Activated naive CD8-positive, alpha-beta T cell treated with anti-CD3 and anti-CD28 coated beads for 36 hours (primary cell): Measurements from ENCODE around the gene KCNK1. TPM values are rescaled to one million over a fixed set of nuclear protein-coding genes. Genes with fewer than 3 reads are reported as not detected.

Experiments used
- DNase-seq: peaks from one replicate; pipeline ENCODE4 v3.0.0; 2021
- H3K27ac Mint-ChIP-seq: one replicate; pipeline ENCODE4 v1.8.0; 2022; ENCODE audit warnings: mild to moderate bottlenecking, moderate library complexity, mixed read lengths
- H3K27me3 Mint-ChIP-seq: one replicate; pipeline ENCODE4 v1.8.0; 2022; ENCODE audit warnings: mild to moderate bottlenecking, mixed read lengths
- H3K36me3 Mint-ChIP-seq: one replicate; pipeline ENCODE4 v1.8.0; 2021; ENCODE audit warnings: mild to moderate bottlenecking, mixed read lengths
- H3K4me1 Mint-ChIP-seq: one replicate; pipeline ENCODE4 v1.8.0; 2021; ENCODE audit warnings: mixed read lengths
- H3K4me3 Mint-ChIP-seq: one replicate; pipeline ENCODE4 v1.8.0; 2022; ENCODE audit warnings: mild to moderate bottlenecking, moderate library complexity, mixed read lengths
- H3K9me3 Mint-ChIP-seq: one replicate; pipeline ENCODE4 v1.8.0; 2022; ENCODE audit warnings: mixed read lengths
- total RNA-seq, 2 experiments: library from RNA; stranded (reverse); gene quantifications; one replicate each; pipeline ENCODE4 v1.2.3, GENCODE V29; 2021

The KCNK1 gene
- total RNA-seq: not detected

DNA sequence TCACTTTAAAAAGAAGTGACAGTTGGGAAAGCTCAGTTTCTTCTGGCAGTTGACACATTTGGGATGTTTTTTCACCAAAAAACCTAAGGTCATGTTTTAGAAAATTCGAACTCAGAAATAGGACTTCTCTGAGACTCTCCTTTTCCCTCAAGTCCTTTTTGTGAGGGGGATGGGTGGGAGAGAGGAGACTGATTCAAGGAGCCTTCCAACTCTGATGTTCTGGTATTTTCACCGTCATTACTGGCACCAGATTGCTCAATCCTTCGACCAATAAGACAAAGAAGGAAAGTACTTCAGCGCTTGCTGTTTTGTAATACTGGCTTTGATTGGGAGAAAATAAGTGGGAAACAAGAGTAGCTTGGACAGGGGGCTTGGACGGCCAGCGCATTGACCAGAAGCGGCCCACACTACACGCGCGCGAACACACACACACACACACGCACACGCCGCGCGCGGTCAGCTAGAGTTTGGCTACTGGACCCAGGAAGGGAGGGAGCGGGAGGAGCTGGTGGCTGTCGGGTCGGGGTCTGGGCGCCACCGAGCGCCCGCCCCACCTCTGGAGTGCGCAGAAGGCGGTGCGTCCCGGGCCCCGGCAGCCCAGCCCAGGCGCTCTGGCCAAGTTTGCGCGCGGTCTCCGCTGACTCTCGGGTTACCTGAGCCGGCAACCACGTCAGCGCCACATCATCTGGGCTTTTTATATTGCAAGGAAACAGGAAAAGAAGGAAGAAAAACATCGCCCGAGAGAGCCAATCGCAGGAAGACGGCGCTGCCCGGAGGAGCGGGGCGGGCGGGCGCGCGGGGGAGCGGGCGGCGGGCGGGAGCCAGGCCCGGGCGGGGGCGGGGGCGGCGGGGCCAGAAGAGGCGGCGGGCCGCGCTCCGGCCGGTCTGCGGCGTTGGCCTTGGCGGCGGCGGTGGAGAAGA, at the start of gene KCNK1:
Gene KCNK1 (plus strand): TSS at position 855 of the 921 bp plus-strand sequence. CDS start 66 bp downstream, at position 921.
- no peaks in the 10 kb centered on the region for H3K36me3 Mint-ChIP-seq
- DNase-seq: no peak
- H3K4me1 Mint-ChIP-seq: no peaks in the 10 kb centered on the region
- no peak within 1 kb of the TSS for H3K4me3 Mint-ChIP-seq
- no peaks in the 10 kb centered on the region for H3K9me3 Mint-ChIP-seq
- no peak within 1 kb of the TSS for H3K27ac Mint-ChIP-seq
- peaks cover 82% of the 10 kb centered on the region for H3K27me3 Mint-ChIP-seq

DNA sequence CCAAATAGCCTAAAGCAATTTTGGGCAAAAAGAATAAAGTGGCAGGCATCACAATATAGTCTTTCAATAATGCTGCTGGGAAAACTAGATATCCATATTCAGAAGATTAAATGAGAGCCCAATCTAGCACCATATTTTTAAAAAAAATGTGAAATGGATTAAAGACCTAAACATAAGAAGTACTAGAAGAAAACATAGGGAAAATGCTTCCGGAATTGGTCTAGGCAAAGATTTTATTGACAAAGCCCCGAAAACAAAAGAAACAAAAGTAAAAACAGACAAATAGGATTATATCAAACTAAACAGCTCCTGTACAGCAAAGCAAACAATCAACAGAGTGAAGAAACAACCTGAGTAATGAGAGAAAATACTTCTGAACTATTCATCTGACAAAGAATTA, 48.6 kb upstream of the KCNK1 start:
- Mint-ChIP-seq H3K4me3 (no peak overlapping the region), H3K27ac (no peak overlapping the region), H3K36me3 (no peaks in the 10 kb centered on the region), H3K27me3 (peaks cover 6% of the 10 kb centered on the region), H3K9me3 (peaks cover 11% of the 10 kb centered on the region), H3K4me1 (no peaks in the 10 kb centered on the region)
- no peak for DNase-seq

DNA sequence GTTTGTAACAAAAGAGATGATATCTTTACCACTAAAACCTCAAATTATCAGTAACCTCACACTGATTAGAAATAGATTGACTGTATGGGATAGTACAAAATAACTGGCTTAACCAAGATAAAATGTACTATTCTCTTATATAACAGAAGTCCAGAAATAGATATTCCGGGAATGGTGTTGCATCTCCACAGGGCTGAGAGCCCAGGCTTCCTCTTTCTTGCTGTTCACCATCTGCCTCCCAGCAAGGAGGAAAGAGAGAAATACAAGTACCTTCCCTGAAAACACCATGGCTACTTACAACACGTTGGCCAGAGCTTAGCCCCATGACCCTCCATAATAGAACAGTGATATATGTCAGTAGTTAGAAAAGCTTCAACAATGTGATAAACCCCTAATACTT, 47.0 kb upstream of the KCNK1 start:
- Mint-ChIP-seq H3K27me3 (peaks cover 6% of the 10 kb centered on the region), H3K9me3 (peaks cover 3% of the 10 kb centered on the region), H3K36me3 (no peaks in the 10 kb centered on the region), H3K4me3 (no peak overlapping the region), H3K4me1 (no peaks in the 10 kb centered on the region), H3K27ac (no peak overlapping the region)
- DNase-seq: no peak

DNA sequence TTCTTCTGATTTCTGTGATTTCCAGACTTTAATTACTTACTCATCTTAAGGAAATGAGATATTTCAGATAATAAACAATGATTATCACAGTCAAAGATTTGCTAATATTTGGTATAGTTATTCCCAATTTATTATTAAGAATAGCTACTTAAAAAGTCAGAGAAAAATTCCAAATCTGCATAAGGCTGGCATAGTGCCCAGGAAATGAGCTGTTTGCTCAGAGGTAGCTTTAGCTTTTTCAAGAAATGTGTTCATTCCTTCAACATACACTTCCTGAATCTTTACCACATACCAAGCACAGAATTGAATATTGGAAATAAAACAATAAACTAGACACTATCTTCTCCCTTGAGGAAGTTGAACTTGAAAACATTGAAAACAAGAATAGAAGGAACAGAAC, 44.3 kb upstream of the KCNK1 start:
- no peak for DNase-seq
- Mint-ChIP-seq H3K4me3 (no peak overlapping the region), H3K27me3 (peaks cover 8% of the 10 kb centered on the region), H3K27ac (no peak overlapping the region), H3K9me3 (peaks cover 1% of the 10 kb centered on the region), H3K36me3 (no peaks in the 10 kb centered on the region), H3K4me1 (no peaks in the 10 kb centered on the region)

DNA sequence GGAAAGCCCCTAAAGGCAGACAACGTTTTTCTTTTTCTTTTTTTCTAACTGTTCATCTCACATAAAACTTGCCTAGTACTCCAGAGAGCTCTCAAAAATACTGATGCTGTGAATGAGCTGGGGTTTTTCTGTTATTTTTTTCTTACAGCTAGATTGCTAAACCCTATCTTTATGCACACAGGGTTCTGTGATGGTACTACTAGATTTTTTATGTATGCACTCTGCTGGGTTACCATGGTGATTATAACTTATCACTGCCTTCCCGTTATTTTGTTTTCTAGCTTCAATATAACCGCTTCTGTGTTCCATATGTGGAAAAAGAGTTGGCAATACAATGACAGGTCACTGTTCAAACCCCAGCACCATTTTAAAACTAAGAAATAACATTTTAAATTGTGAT, 43.7 kb upstream of the KCNK1 start:
- Mint-ChIP-seq H3K9me3 (peaks cover 1% of the 10 kb centered on the region), H3K4me3 (no peak overlapping the region), H3K4me1 (no peaks in the 10 kb centered on the region), H3K36me3 (no peaks in the 10 kb centered on the region), H3K27ac (no peak overlapping the region), H3K27me3 (peaks cover 8% of the 10 kb centered on the region)
- no peak for DNase-seq

DNA sequence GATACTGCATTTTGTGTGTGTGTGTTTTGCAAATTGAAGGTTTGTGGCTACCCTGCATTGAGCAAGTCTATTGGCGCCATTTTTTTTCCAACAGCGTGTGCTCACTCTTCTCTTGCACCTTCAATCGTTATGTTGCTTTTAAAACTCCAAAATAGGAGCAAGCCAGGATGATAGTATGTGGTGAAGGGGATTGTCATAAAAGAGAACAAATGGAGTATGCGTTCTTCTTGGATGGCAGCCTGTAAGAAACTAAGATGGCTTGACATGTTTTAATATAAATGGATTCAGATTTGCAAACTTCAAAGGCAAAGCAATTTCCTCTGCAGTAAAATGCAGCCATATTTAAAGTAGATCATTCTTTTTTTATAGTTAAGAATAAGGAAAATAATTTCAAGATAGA, 43.2 kb upstream of the KCNK1 start:
- H3K27ac Mint-ChIP-seq: no peak overlapping the region
- peaks cover 9% of the 10 kb centered on the region for H3K27me3 Mint-ChIP-seq
- H3K4me1 Mint-ChIP-seq: no peaks in the 10 kb centered on the region
- no peaks in the 10 kb centered on the region for H3K36me3 Mint-ChIP-seq
- H3K4me3 Mint-ChIP-seq: no peak overlapping the region
- no peak for DNase-seq
- no peaks in the 10 kb centered on the region for H3K9me3 Mint-ChIP-seq

DNA sequence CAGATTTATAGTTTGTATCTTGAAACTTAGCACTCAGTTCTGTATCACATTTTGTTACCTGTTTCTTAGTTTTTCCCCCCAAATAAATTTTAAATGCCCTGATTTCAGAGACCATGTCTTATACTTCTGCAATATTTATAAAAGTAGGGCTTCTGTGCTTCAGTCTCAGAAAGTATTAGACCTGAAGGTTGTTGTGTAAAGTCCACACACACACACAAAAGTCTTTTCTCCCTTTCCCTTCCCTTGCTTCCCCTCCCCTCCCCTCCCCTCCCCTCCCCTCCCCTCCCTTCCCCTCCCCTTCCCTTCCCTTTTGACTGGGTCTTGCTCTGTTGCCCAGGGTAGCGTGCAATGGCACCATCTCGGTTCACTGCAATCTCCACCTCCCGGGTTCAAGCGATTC, 41.0 kb upstream of the KCNK1 start:
- Mint-ChIP-seq H3K9me3 (no peaks in the 10 kb centered on the region), H3K4me1 (no peaks in the 10 kb centered on the region), H3K36me3 (no peaks in the 10 kb centered on the region), H3K27me3 (peaks cover 9% of the 10 kb centered on the region), H3K4me3 (no peak overlapping the region), H3K27ac (no peak overlapping the region)
- DNase-seq: no peak

DNA sequence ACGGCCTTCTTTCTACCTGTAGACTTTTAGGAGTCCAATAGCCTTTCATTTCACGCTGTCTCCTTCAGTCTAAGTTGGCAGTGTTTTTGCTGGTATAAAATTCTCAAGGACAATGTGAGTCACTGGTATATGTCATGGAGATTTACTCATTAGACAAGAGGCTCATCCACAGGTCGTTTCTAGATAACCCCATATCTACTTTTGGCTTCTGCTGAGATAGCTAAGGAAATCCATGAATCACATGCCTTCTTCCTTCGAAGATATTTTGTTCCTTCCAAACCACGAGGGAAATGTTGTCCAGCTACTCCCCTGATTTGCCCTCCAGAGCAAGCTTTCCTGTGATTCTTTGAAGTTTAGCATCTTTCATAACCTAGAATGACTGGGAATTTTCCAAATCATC, 38.5 kb upstream of the KCNK1 start:
- H3K36me3 Mint-ChIP-seq: no peaks in the 10 kb centered on the region
- peaks cover 17% of the 10 kb centered on the region for H3K27me3 Mint-ChIP-seq
- no peak overlapping the region for H3K4me3 Mint-ChIP-seq
- H3K4me1 Mint-ChIP-seq: no peaks in the 10 kb centered on the region
- no peak for DNase-seq
- no peak overlapping the region for H3K27ac Mint-ChIP-seq
- peaks cover 3% of the 10 kb centered on the region for H3K9me3 Mint-ChIP-seq

DNA sequence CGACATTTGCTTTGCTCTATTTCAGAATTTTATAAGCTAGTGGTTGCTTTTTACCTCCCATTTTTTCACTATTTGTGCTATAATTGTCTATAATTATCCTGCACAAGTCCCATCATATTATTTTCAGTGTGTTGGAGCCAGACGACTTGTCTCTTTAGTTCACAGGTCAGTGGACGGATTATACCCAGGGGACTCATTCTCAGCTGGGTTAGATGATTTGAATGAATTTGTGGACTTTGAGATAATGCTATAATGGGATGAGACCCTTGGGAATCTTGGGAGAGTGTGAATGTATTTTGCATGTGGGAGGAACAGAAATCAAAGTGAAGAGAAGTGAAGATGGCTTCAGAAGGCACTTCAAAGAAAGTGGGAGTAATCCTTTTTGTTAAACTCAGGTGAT, 31.5 kb upstream of the KCNK1 start:
- Mint-ChIP-seq H3K36me3 (no peaks in the 10 kb centered on the region), H3K4me3 (no peak overlapping the region), H3K9me3 (peaks cover 6% of the 10 kb centered on the region), H3K4me1 (no peaks in the 10 kb centered on the region), H3K27ac (no peak overlapping the region), H3K27me3 (peaks cover 20% of the 10 kb centered on the region)
- no peak for DNase-seq

DNA sequence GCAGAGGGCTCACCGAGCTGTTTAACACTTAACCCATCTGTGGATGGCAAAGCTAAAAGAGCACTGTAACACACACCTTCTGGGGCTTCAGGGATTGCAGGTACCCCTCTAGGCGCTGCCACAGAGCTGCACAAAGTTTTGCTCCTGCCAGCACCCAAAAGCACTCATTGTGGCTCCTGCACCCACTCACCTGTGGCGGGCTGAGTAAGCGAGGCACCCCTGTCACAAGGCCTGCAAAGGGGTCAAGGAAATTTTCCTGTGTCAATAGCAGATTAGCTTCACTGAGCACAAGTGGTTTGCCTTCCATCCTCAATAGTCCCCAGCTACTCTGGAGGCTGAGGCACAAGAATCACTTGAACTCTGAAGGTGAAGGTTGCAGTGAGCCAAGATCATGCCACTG, 29.5 kb upstream of the KCNK1 start:
- Mint-ChIP-seq H3K36me3 (no peaks in the 10 kb centered on the region), H3K9me3 (peaks cover 5% of the 10 kb centered on the region), H3K4me1 (no peaks in the 10 kb centered on the region), H3K27me3 (peaks cover 30% of the 10 kb centered on the region), H3K4me3 (no peak overlapping the region), H3K27ac (no peak overlapping the region)
- DNase-seq: no peak

DNA sequence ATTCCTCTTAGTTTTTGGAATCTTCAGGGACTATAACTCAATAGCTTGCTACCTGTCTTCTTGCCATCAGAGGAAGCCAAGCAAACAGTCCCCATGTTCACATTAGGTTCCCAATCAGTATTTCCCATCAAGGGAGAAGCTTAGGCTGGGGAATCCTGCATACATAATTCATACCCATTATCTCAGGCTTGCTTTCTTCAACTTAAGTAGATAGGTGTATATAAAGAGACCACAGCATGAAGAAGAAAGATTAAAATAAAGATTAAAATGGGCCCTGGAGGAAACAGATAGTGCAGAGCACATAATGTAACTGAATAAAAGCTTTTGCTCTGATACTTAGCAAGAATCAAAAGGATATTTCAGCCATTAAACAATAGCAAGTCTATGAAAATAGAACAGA, 29.0 kb upstream of the KCNK1 start:
- peaks cover 27% of the 10 kb centered on the region for H3K27me3 Mint-ChIP-seq
- DNase-seq: no peak
- H3K36me3 Mint-ChIP-seq: no peaks in the 10 kb centered on the region
- no peaks in the 10 kb centered on the region for H3K4me1 Mint-ChIP-seq
- H3K9me3 Mint-ChIP-seq: peaks cover 5% of the 10 kb centered on the region
- no peak overlapping the region for H3K27ac Mint-ChIP-seq
- no peak overlapping the region for H3K4me3 Mint-ChIP-seq

DNA sequence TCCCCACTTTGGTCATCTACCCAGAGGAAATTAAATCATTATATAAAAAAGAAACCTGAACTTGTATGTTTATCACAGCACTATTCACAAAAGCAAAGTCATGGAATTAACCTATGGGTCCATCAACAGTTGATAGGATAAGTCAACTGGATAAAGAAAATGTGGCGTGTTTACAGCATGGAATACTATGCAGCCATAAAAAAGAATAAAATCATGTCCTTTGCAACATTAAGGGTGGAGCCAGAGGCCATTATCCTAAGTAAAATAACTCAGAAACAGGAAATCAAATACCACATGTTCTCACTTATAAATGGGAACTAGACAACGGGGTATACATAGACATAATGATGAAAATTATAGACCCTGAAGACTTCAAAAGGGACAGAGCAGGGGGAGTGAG, 27.6 kb upstream of the KCNK1 start:
- H3K36me3 Mint-ChIP-seq: no peaks in the 10 kb centered on the region
- no peaks in the 10 kb centered on the region for H3K4me1 Mint-ChIP-seq
- H3K27me3 Mint-ChIP-seq: peaks cover 21% of the 10 kb centered on the region
- no peak for DNase-seq
- H3K4me3 Mint-ChIP-seq: no peak overlapping the region
- H3K9me3 Mint-ChIP-seq: peaks cover 3% of the 10 kb centered on the region
- no peak overlapping the region for H3K27ac Mint-ChIP-seq

DNA sequence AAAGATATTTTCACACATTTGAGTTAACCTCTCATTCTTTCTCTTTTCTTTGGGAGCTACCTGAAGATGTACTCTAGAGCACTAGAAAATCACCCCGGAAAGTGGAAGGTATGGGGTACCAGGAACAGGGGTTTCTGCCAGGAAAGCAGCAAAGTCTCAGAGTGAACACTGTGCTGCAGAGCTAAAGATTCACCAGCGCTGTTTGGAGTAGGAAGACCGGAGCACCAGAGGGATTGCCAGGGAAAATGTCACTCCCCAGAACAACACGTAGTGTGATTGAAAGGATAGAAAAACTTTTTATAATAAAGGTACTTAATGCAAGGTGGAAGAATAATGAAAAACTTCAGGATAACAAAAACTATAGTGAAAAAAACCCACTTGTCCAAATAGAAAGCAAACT, 26.7 kb upstream of the KCNK1 start:
- Mint-ChIP-seq H3K4me3 (no peak overlapping the region), H3K9me3 (peaks cover 3% of the 10 kb centered on the region), H3K4me1 (no peaks in the 10 kb centered on the region), H3K27ac (no peak overlapping the region), H3K27me3 (peaks cover 20% of the 10 kb centered on the region), H3K36me3 (no peaks in the 10 kb centered on the region)
- no peak for DNase-seq

DNA sequence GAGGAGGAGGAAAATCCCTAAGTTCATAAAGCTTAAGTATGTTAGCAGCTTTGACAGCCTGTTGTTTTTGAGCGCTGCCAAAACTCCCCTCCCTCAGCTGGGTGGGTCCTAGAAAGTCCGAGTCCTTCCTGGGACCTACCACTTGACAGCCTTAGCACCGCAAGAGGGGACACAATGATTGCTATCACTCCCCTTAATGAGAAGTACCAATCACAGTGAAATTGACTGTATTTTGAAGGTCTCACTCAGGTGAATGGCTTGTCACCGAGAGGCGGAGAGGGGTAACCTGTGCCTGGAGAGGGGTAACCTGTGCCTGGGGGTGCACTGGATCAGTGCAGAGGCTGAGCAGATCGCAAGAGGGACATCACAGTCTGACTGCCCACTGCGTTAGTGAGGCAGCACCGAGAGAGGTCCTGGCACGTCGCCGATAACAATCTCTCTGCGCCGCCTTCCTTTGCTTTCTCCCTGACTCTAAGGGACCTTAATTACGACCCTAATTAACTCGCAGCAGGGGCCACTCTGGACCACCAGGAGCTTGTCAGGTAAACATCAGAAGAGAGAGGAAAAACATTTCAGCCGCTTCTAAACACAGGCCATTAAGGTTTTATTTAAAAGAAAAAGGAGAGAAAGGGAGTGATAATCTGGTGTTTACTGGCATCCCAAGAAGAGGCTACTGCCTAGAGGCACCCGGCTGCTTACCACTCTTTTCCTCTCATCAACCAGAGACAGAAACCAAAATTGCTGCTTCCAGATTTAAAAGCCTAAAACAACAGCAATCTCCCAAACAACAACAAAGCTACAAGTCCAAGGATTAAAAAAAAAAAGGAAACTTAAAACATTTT, 25.7 kb upstream of the KCNK1 start:
- H3K4me3 Mint-ChIP-seq: no peak overlapping the region
- H3K9me3 Mint-ChIP-seq: no peaks in the 10 kb centered on the region
- H3K36me3 Mint-ChIP-seq: no peaks in the 10 kb centered on the region
- no peak overlapping the region for H3K27ac Mint-ChIP-seq
- no peaks in the 10 kb centered on the region for H3K4me1 Mint-ChIP-seq
- peaks cover 15% of the 10 kb centered on the region for H3K27me3 Mint-ChIP-seq
- DNase-seq: no peak

DNA sequence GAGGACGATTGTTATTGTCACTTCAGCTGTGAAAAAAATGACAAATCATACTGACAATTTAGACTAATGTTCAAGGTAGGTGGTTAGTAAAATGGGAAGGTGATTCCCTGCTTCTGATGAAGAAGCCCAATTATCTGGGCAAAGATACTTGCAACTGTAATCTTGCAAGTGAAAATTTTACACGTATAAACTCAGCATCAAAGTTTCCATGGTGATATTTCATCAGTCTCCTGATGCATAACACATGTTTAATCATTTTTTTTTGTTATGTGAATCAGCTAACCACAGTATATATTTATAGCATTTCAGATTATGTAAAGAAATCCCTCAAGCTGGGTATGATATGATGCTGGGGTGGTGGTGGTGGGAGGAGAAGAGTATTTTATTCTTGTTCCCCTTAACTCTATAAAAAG, 16.4 kb upstream of the KCNK1 start:
- no peak for DNase-seq
- H3K9me3 Mint-ChIP-seq: no peaks in the 10 kb centered on the region
- H3K27ac Mint-ChIP-seq: no peak overlapping the region
- peaks cover 18% of the 10 kb centered on the region for H3K27me3 Mint-ChIP-seq
- no peak overlapping the region for H3K4me3 Mint-ChIP-seq
- H3K36me3 Mint-ChIP-seq: no peaks in the 10 kb centered on the region
- H3K4me1 Mint-ChIP-seq: peaks cover 7% of the 10 kb centered on the region
